ENCODE results near the gene LGI4. TPM values are rescaled to one million over a fixed set of nuclear protein-coding genes. Genes with fewer than 3 reads are reported as not detected.
A peak's percentile ranks its signal among the peaks of the same experiment; 100 is the strongest.

Gene LGI4
- total RNA-seq, 1 donor from 2014 or later, result not detected

GRCh38 chr19:35177377-35178274, 42.8 kb upstream of the LGI4 start:
- ChIA-PET CTCF (no interaction called here), POLR2A (interaction anchor here (0.6 kb wide), 1 partner anchor 780 kb away, joined by 5 read pairs; no protein-coding TSS in a partner anchor)
- Mint-ChIP-seq H3K27ac (no peak overlapping the region), H3K36me3 (ENCODE audit: low read depth) (peaks cover 2% of the 10 kb centered on the region), H3K4me1 (peaks cover 3% of the 10 kb centered on the region), H3K9me3 (peaks cover 4% of the 10 kb centered on the region), H3K4me3 (no peak overlapping the region), H3K27me3 (no peaks in the 10 kb centered on the region)
- ATAC-seq (ENCODE audit: low read depth) (no peak), DNase-seq (no peak)
- intact Hi-C loops (cut with micrococcal nuclease), result loop anchor here (2.0 kb wide), 1 partner anchor 13 kb away; no protein-coding TSS in a partner anchor
- TF ChIP-seq CTCF (IDR thresholded peaks at IDR 0.05), result no peak

GRCh38 chr19:35176181-35176570, 41.3 kb upstream of the LGI4 start:
- Mint-ChIP-seq H3K9me3 (peaks cover 4% of the 10 kb centered on the region), H3K27ac (no peak overlapping the region), H3K27me3 (no peaks in the 10 kb centered on the region), H3K4me1 (peaks cover 8% of the 10 kb centered on the region), H3K4me3 (no peak overlapping the region), H3K36me3 (ENCODE audit: low read depth) (peaks cover 7% of the 10 kb centered on the region)
- no peak for DNase-seq
- ChIA-PET POLR2A (interaction anchor here (0.7 kb wide), 1 partner anchor 79 kb away, joined by 4 read pairs; no protein-coding TSS in a partner anchor), CTCF (no interaction called here)
- ATAC-seq (ENCODE audit: low read depth), result no peak
- intact Hi-C loops (cut with micrococcal nuclease), result loop anchor here (2.0 kb wide), 1 partner anchor 15 kb away; no protein-coding TSS in a partner anchor
- TF ChIP-seq CTCF (IDR thresholded peaks at IDR 0.05), result no peak

- H3K27me3 Mint-ChIP-seq, result no peaks in the 10 kb centered on the region
- ATAC-seq (ENCODE audit: low read depth) (no peak), DNase-seq (no peak)
- no peak overlapping the region for H3K27ac Mint-ChIP-seq
- H3K4me3 Mint-ChIP-seq, result no peak overlapping the region
- H3K36me3 Mint-ChIP-seq (ENCODE audit: low read depth), result peaks cover 22% of the 10 kb centered on the region
- H3K4me1 Mint-ChIP-seq, result peaks cover 8% of the 10 kb centered on the region
- intact Hi-C loops (cut with micrococcal nuclease), result loop anchor here (5.0 kb wide), 1 partner anchor 33 kb away; no protein-coding TSS in a partner anchor
- no peak for TF ChIP-seq CTCF (IDR thresholded peaks at IDR 0.05)
- peaks cover 4% of the 10 kb centered on the region for H3K9me3 Mint-ChIP-seq
- ChIA-PET CTCF (no interaction called here), POLR2A (no interaction called here)
These were observed 39.4 kb upstream of the LGI4 start for GRCh38 chr19:35174226-35174625.

GRCh38 chr19:35171730-35172129, 36.9 kb upstream of the LGI4 start:
- H3K9me3 Mint-ChIP-seq, result no peaks in the 10 kb centered on the region
- DNase-seq (no peak), ATAC-seq (ENCODE audit: low read depth) (no peak)
- H3K27me3 Mint-ChIP-seq, result no peaks in the 10 kb centered on the region
- TF ChIP-seq CTCF (IDR thresholded peaks at IDR 0.05), result no peak
- intact Hi-C loops (cut with micrococcal nuclease), result loop anchor here (2.0 to 5.0 kb wide), 2 partner anchors 17 to 36 kb away; partner anchors contain the start of gene FXYD5
- ChIA-PET CTCF (interaction anchor here (1.4 kb wide), 1 partner anchor 105 kb away, joined by 4 read pairs; no protein-coding TSS in a partner anchor), POLR2A (no interaction called here)
- H3K27ac Mint-ChIP-seq, result peak overlapping the region; percentile 53
- H3K36me3 Mint-ChIP-seq (ENCODE audit: low read depth), result peaks cover 41% of the 10 kb centered on the region
- H3K4me1 Mint-ChIP-seq, result peaks cover 20% of the 10 kb centered on the region
- no peak overlapping the region for H3K4me3 Mint-ChIP-seq

GRCh38 chr19:35170359-35171061, 35.7 kb upstream of the LGI4 start:
- Mint-ChIP-seq H3K27me3 (no peaks in the 10 kb centered on the region), H3K36me3 (ENCODE audit: low read depth) (peaks cover 53% of the 10 kb centered on the region), H3K9me3 (peaks cover 6% of the 10 kb centered on the region), H3K4me1 (peaks cover 30% of the 10 kb centered on the region), H3K4me3 (no peak overlapping the region), H3K27ac (peak overlapping the region; percentile 35)
- CTCF ChIA-PET, result no interaction called here
- DNase-seq (no peak), ATAC-seq (ENCODE audit: low read depth) (no peak)
- POLR2A ChIA-PET, result no interaction called here
- intact Hi-C loops (cut with micrococcal nuclease), result loop anchor here (2.0 to 5.0 kb wide), 2 partner anchors 16 to 37 kb away; partner anchors contain the start of gene FXYD5
- no peak for TF ChIP-seq CTCF (IDR thresholded peaks at IDR 0.05)

Measured in activated B cell treated with CpG ODN at 0.5 μM for 24 hours (primary cell).